ENCODE data around the gene PHLDB3. TPM values are rescaled to one million over a fixed set of nuclear protein-coding genes. Genes with fewer than 3 reads are reported as not detected.
A peak's percentile ranks its signal among the peaks of the same experiment; 100 is the strongest.

PHLDB3 gene
- total RNA-seq, 1 donor from 2014 or later: 6.0 TPM

- intact Hi-C loops (cut with micrococcal nuclease): no loop called here
- DNase-seq (no peak), ATAC-seq (no peak)
These were observed 2.0 kb downstream of the PHLDB3 start for GRCh38 chr19:43502419-43502976.

GRCh38 chr19:43501661-43502418, 2.7 kb downstream of the PHLDB3 start:
- DNase-seq: no peak
- no peak for ATAC-seq
- intact Hi-C loops (cut with micrococcal nuclease): no loop called here

GRCh38 chr19:43499042-43499441, 5.5 kb downstream of the PHLDB3 start:
- ATAC-seq: no peak
- intact Hi-C loops (cut with micrococcal nuclease): no loop called here
- DNase-seq: no peak

GRCh38 chr19:43498233-43498842, 6.2 kb downstream of the PHLDB3 start:
- intact Hi-C loops (cut with micrococcal nuclease): no loop called here
- ATAC-seq: peak; percentile 83
- no peak for DNase-seq

DNA sequence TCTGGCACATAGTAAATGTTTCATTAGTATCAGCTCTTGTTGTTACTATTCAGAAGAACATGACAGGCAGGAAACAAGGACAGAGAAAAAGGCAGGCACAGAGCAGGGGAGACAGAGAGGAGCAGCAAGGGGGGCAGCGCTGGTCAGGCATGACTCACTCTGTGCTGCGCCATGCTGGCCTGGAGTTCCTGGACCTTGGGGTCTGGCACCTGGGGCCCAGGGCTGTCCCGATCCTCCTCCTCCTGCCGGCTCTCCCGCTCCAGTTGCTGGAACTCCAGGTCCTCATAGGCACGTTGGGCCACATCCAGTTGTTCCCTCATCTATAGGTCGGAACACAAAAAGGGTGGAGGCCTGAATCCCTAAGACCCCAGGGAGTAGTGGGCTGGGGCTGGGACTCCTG, 7.6 kb downstream of the PHLDB3 start:
- ATAC-seq (no peak), DNase-seq (no peak)
- intact Hi-C loops (cut with micrococcal nuclease): no loop called here

DNA sequence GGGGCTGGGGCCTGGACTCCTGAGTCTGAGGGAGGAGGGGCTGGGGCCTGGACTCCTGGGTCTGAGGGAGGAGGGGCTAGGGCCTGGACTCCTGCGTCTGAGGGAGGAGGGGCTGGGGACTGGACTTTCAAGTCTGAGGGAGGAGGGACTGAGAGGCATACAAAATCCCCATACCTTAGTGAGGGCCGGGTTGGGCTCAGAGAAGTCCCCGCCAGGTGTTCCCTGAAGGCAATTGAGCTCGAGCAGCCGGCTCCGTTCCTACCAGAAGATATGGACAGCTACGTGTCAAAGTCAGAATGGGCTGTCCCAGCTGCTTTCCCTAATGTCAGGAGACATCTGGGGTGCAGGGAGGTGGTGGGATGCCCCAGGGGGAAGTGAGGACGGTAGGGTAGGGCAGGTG, 9.5 kb downstream of the PHLDB3 start:
- no peak for ATAC-seq
- intact Hi-C loops (cut with micrococcal nuclease): no loop called here
- DNase-seq: no peak

GRCh38 chr19:43490759-43491158, 13.8 kb downstream of the PHLDB3 start:
- intact Hi-C loops (cut with micrococcal nuclease): no loop called here
- no peak for ATAC-seq
- DNase-seq: no peak

- DNase-seq: no peak
- no peak for ATAC-seq
- intact Hi-C loops (cut with micrococcal nuclease): no loop called here
These were observed 14.5 kb downstream of the PHLDB3 start for GRCh38 chr19:43489979-43490599.

GRCh38 chr19:43489310-43489709, 15.2 kb downstream of the PHLDB3 start:
- DNase-seq (no peak), ATAC-seq (no peak)
- intact Hi-C loops (cut with micrococcal nuclease): no loop called here

DNA sequence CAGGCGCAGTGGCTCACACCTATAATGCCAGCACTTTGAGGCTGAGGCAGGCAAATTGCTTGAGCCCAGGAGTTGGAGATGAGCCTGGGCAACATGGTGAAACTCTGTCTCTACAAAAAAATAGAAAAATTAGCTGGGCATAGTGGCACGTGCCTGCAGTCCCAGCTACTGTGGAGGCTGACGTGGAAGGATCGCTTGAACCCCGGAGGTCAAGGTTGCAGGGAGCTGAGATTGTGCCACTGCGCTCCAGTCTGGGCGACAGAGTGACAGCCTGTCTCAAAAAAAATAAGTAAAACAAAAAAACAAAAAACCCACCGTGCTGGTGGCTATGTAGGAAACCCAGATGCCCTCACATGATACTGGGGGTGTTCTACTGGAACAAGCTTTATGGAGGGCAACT, 16.4 kb downstream of the PHLDB3 start:
- DNase-seq: no peak
- intact Hi-C loops (cut with micrococcal nuclease): no loop called here
- no peak for ATAC-seq

- intact Hi-C loops (cut with micrococcal nuclease): no loop called here
- DNase-seq: no peak
- ATAC-seq: no peak
These were observed 18.1 kb downstream of the PHLDB3 start for GRCh38 chr19:43486412-43486811.

GRCh38 chr19:43485951-43486350, 18.6 kb downstream of the PHLDB3 start:
- ATAC-seq (no peak), DNase-seq (no peak)
- intact Hi-C loops (cut with micrococcal nuclease): no loop called here

DNA sequence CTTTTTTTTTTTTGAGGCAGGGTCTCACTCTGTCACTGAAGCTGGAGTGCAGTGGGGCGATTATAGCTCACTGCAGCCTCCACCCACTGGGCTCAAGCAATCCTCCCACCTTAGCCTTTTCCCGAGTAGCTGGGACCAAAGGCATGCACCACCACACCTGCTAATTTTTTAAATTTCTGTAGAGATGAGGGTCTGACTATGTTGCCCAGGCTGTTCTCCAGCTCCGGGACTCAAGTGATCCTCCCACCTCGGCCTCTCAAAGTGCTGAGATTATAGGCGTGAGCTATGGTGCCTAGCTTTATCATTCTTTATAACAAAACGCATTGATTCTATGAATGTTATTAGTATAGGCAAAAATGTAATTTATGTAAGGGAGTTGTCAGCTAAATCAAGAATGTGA, 21.3 kb downstream of the PHLDB3 start:
- intact Hi-C loops (cut with micrococcal nuclease): no loop called here
- ATAC-seq (no peak), DNase-seq (no peak)

GRCh38 chr19:43482193-43482592, 22.4 kb downstream of the PHLDB3 start:
- no peak for ATAC-seq
- DNase-seq: no peak
- intact Hi-C loops (cut with micrococcal nuclease): no loop called here

DNA sequence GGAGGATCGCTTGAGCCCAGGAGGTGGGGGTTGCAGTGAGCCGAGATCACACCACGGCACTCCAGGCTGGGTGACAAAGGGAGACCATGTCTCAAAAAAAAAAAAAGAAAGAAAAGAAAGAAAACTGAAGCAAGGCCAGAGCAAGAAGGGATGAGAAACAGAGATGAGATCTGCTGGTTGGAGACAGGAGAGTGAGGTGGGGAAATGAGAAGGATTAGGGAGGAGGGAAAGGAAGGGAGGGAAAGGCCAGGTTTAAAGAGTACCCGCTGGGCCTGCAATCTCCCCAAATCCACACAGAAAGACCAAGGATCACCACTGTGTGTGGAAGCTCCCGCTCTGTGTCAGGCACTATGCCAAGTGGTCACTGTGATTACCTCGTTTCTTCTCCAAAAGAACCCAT, 22.8 kb downstream of the PHLDB3 start:
- no peak for ATAC-seq
- DNase-seq: no peak
- intact Hi-C loops (cut with micrococcal nuclease): no loop called here

DNA sequence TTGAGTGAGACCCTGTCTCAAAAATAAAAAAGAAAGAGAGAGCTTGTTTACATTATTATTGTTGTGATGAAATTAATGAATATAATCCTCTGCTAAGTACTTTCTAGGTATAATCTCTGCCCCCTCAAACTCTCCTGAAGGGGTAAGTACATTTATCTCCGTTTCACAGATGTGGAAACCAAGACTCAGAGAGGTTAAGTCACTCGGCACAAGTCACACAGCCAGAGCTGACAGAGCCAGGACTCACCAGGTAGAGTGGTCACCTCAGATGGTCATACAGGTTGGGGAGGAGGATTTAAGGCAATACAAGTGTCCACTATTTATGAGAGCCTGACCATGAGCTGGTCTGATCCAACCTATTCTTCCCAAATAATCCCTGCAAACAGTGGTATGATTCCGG, 24.0 kb downstream of the PHLDB3 start:
- no peak for ATAC-seq
- intact Hi-C loops (cut with micrococcal nuclease): no loop called here
- no peak for DNase-seq

GRCh38 chr19:43479961-43480561, 24.5 kb downstream of the PHLDB3 start:
- ATAC-seq: no peak
- intact Hi-C loops (cut with micrococcal nuclease): no loop called here
- DNase-seq: no peak

- ATAC-seq: no peak
- intact Hi-C loops (cut with micrococcal nuclease): no loop called here
- no peak for DNase-seq
These were observed 25.3 kb downstream of the PHLDB3 start for GRCh38 chr19:43479226-43479625.

GRCh38 chr19:43478323-43478722, 26.2 kb downstream of the PHLDB3 start:
- DNase-seq: no peak
- intact Hi-C loops (cut with micrococcal nuclease): no loop called here
- ATAC-seq: no peak

- DNase-seq: no peak
- ATAC-seq: no peak
- intact Hi-C loops (cut with micrococcal nuclease): no loop called here
These were observed 27.9 kb downstream of the PHLDB3 start for GRCh38 chr19:43476606-43477005.

Measured in left ventricle myocardium superior (tissue), 1 donor.